Measurements from ENCODE around the gene MICOS13.
A peak's percentile ranks its signal among the peaks of the same experiment; 100 is the strongest.

Gene MICOS13

GRCh38 chr19:5663904-5664303 is 16.4 kb downstream of the MICOS13 start:
- no peaks in the 10 kb centered on the region for H3K27me3 ChIP-seq (ENCODE audit: insufficient read depth, low read depth, severe bottlenecking)
- no peak for DNase-seq
- H3K36me3 ChIP-seq, result peaks cover 92% of the 10 kb centered on the region
- no peaks in the 10 kb centered on the region for H3K9me3 ChIP-seq (ENCODE audit: severe bottlenecking)
- no peak overlapping the region for H3K27ac ChIP-seq
- H3K4me3 ChIP-seq (ENCODE audit: low read depth, low read length), result no peak overlapping the region
- TF ChIP-seq CTCF (IDR thresholded peaks at IDR 0.05; ENCODE audit: low read depth, low read length), result no peak

GRCh38 chr19:5661483-5661882 is 18.8 kb downstream of the MICOS13 start:
- TF ChIP-seq CTCF (IDR thresholded peaks at IDR 0.05; ENCODE audit: low read depth, low read length), result no peak
- Histone ChIP-seq H3K27ac (no peak overlapping the region), H3K9me3 (ENCODE audit: severe bottlenecking) (no peaks in the 10 kb centered on the region), H3K4me3 (ENCODE audit: low read depth, low read length) (no peak overlapping the region), H3K36me3 (peaks cover 93% of the 10 kb centered on the region), H3K27me3 (ENCODE audit: insufficient read depth, low read depth, severe bottlenecking) (no peaks in the 10 kb centered on the region)
- DNase-seq, result no peak

GRCh38 chr19:5655412-5655811 is 24.9 kb downstream of the MICOS13 start:
- Histone ChIP-seq H3K4me3 (ENCODE audit: low read depth, low read length) (no peak overlapping the region), H3K27ac (no peak overlapping the region), H3K27me3 (ENCODE audit: insufficient read depth, low read depth, severe bottlenecking) (no peaks in the 10 kb centered on the region), H3K9me3 (ENCODE audit: severe bottlenecking) (no peaks in the 10 kb centered on the region), H3K36me3 (peaks cover 95% of the 10 kb centered on the region)
- TF ChIP-seq CTCF (IDR thresholded peaks at IDR 0.05; ENCODE audit: low read depth, low read length), result no peak
- no peak for DNase-seq

GRCh38 chr19:5654931-5655330 is 25.4 kb downstream of the MICOS13 start:
- TF ChIP-seq CTCF (IDR thresholded peaks at IDR 0.05; ENCODE audit: low read depth, low read length), result no peak

GRCh38 chr19:5652261-5652660 is 28.1 kb downstream of the MICOS13 start:
- H3K36me3 ChIP-seq, result peaks cover 92% of the 10 kb centered on the region
- no peak for TF ChIP-seq CTCF (IDR thresholded peaks at IDR 0.05; ENCODE audit: low read depth, low read length)
- no peak overlapping the region for H3K27ac ChIP-seq
- H3K27me3 ChIP-seq (ENCODE audit: insufficient read depth, low read depth, severe bottlenecking), result no peaks in the 10 kb centered on the region
- no peak overlapping the region for H3K4me3 ChIP-seq (ENCODE audit: low read depth, low read length)
- H3K9me3 ChIP-seq (ENCODE audit: severe bottlenecking), result no peaks in the 10 kb centered on the region
- no peak for DNase-seq

More at GRCh38 chr19:5654931-5655330, 25.4 kb downstream of the MICOS13 start:
- H3K27me3 ChIP-seq (ENCODE audit: insufficient read depth, low read depth, severe bottlenecking), result no peaks in the 10 kb centered on the region
- peaks cover 99% of the 10 kb centered on the region for H3K36me3 ChIP-seq
- no peak for DNase-seq
- no peak overlapping the region for H3K4me3 ChIP-seq (ENCODE audit: low read depth, low read length)
- H3K9me3 ChIP-seq (ENCODE audit: severe bottlenecking), result no peaks in the 10 kb centered on the region
- H3K27ac ChIP-seq, result no peak overlapping the region

GRCh38 chr19:5651361-5651760 is 29.0 kb downstream of the MICOS13 start:
- no peaks in the 10 kb centered on the region for H3K27me3 ChIP-seq (ENCODE audit: insufficient read depth, low read depth, severe bottlenecking)
- H3K9me3 ChIP-seq (ENCODE audit: severe bottlenecking), result no peaks in the 10 kb centered on the region
- H3K27ac ChIP-seq, result no peak overlapping the region
- H3K4me3 ChIP-seq (ENCODE audit: low read depth, low read length), result no peak overlapping the region
- no peak for DNase-seq
- peaks cover 93% of the 10 kb centered on the region for H3K36me3 ChIP-seq
- TF ChIP-seq CTCF (IDR thresholded peaks at IDR 0.05; ENCODE audit: low read depth, low read length), result peak; percentile 47
